Cardiac muscle cell (in vitro differentiated cells and primary cell): Measurements from ENCODE around the gene MYO9B. TPM values are rescaled to one million over a fixed set of nuclear protein-coding genes. Genes with fewer than 3 reads are reported as not detected.

Source experiments
- DNase-seq, 2 donors: peaks; one replicate each; pipeline versions ENCODE4 v3.0.0 to v3.0.0-alpha.2; 2010 to 2017; ENCODE audit warnings: low read depth in 1 of 2, low spot score in 1 of 2
- H3K27ac ChIP-seq: fragments of 200-600 bp; sonication (generic); 2 replicates; pipeline ENCODE4 v1.5.1; 2016
- H3K27me3 ChIP-seq: fragments of 200-600 bp; sonication (generic); 2 replicates; pipeline ENCODE4 v1.6.0; 2016; ENCODE audit warnings: control low read depth
- H3K36me3 ChIP-seq: fragments of 200-600 bp; sonication (generic); 2 replicates; pipeline ENCODE4 v1.5.1; 2016; ENCODE audit warnings: control low read depth
- H3K4me1 ChIP-seq: fragments of 200-600 bp; sonication (generic); 2 replicates; pipeline ENCODE4 v1.8.1; 2017; ENCODE audit warnings: low read depth, mild to moderate bottlenecking, mixed run types
- H3K4me3 ChIP-seq: fragments of 200-600 bp; sonication (generic); 2 replicates; pipeline ENCODE4 v1.5.1; 2016; ENCODE audit warnings: mild to moderate bottlenecking
- H3K9me3 ChIP-seq: fragments of 200-600 bp; sonication (generic); 2 replicates; pipeline ENCODE4 v1.5.1; 2017; ENCODE audit warnings: low read depth, mild to moderate bottlenecking, control low read depth
- polyA plus RNA-seq: library from polyadenylated mRNA; unstranded; fragments of >200 nt; fragmentation: Nextera tagmentation; extraction: Ambion mirVana; gene quantifications from 2 replicates; pipeline ENCODE4 v1.2.1, GENCODE V29; 2016
- total RNA-seq: library from RNA; depleted of rRNA; stranded (reverse); fragments of >200 nt; gene quantifications from 2 replicates; pipeline ENCODE4 v1.2.3, GENCODE V29; 2016
- TF ChIP-seq, protein P1 (sequence below): IDR thresholded peaks from 2 replicates; pipeline ENCODE4 v1.5.1; 2012; ENCODE audit warnings: low read depth, mild to moderate bottlenecking, low read length

The MYO9B gene
- total and polyA plus RNA-seq, 2 experiments from 2014 or later, result 17.7 to 47.9 TPM

DNA sequence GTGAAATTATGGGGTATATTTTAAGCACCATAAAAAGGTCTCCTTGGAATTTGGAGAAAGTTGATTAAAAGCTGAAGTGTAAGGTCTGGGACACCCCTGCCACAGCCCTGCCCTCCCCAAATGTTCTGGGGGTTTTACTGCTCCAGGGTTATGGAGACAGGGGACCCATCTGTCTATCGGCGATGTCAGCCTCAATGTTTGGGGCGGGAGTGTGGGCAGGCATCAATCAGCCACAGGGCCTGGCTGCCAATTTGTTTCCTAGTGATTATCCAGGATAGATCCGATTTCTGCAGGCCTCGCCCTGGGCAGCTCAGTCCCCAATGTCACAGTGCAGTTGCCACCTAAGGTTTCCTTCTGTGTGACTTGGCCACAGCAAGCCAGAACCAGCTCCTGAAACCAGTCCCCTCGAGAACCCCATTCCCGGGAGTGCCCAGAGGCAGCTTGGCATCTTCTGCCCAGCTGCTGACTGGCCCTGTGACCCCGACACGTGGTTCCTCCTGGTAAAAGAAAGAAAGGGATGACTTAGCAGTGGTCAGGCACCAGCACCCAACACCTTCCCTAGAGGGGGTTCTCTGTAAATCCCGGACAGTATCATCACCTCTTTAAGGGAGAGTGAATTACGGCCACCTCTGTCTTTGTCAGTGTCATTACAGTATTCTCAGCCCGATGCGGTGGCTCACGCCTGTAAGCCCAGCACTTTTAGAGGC is 41.6 kb downstream of the MYO9B start:
- no peaks in the 10 kb centered on the region for H3K9me3 ChIP-seq
- no peak overlapping the region for H3K27ac ChIP-seq
- no peaks in the 10 kb centered on the region for H3K36me3 ChIP-seq
- H3K4me1 ChIP-seq, result peaks cover 3% of the 10 kb centered on the region
- H3K4me3 ChIP-seq, result no peak overlapping the region
- no peak for DNase-seq
- H3K27me3 ChIP-seq, result no peaks in the 10 kb centered on the region
- TF ChIP-seq, protein P1, sequence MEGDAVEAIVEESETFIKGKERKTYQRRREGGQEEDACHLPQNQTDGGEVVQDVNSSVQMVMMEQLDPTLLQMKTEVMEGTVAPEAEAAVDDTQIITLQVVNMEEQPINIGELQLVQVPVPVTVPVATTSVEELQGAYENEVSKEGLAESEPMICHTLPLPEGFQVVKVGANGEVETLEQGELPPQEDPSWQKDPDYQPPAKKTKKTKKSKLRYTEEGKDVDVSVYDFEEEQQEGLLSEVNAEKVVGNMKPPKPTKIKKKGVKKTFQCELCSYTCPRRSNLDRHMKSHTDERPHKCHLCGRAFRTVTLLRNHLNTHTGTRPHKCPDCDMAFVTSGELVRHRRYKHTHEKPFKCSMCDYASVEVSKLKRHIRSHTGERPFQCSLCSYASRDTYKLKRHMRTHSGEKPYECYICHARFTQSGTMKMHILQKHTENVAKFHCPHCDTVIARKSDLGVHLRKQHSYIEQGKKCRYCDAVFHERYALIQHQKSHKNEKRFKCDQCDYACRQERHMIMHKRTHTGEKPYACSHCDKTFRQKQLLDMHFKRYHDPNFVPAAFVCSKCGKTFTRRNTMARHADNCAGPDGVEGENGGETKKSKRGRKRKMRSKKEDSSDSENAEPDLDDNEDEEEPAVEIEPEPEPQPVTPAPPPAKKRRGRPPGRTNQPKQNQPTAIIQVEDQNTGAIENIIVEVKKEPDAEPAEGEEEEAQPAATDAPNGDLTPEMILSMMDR, result no peak

DNA sequence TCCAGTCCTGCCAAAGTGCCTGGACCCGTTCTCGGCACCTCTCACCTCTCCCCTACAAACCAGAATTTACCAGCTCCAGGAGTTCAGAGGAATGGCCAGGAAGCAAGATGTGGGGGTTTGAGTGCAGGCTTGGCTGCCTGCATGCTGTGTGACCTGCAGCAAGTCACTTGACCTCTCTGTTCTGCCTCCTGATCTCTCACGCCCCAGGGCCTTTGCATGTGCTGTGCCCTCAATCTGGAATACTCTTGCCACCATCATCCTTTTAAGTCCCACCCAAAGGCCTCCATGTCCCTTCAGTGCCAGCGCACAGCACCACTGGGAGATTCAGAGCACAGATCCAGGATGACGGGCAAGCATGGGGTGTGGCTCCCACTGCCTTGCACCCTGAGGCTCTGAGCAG is 43.4 kb downstream of the MYO9B start:
- H3K27ac ChIP-seq, result no peak overlapping the region
- H3K27me3 ChIP-seq, result no peaks in the 10 kb centered on the region
- TF ChIP-seq, protein P1, result no peak
- no peaks in the 10 kb centered on the region for H3K36me3 ChIP-seq
- H3K4me1 ChIP-seq, result no peaks in the 10 kb centered on the region
- DNase-seq, result no peak
- H3K4me3 ChIP-seq, result no peak overlapping the region
- H3K9me3 ChIP-seq, result no peaks in the 10 kb centered on the region

DNA sequence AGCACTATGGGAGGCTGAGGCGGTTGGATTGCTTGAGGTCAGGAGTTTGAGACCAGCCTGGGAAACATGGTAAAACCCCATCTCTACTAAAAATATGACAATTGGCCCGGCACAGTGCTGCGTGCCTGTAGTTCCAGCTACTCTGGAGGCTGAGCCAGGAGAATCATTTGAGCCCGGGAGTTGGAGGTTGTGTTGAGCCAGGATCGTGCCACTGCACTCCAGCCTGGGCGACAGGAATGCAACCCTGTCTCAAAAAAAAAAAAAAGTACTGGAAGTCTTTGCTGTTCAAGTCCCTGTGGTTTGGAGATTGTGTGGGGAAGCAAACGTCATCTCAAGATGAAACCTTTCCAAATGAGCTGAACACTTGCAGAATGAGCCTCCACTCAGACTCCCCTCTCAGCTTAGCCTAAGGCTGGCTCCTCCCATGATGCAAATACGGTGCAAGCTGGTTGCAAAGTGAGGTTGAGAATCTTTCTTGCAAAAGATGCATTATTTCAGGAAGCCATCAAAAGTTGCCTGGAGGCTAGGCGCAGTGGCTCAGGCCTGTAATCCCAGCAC is 46.2 kb downstream of the MYO9B start:
- Histone ChIP-seq H3K27ac (no peak overlapping the region), H3K9me3 (no peaks in the 10 kb centered on the region), H3K27me3 (no peaks in the 10 kb centered on the region), H3K36me3 (no peaks in the 10 kb centered on the region), H3K4me3 (no peak overlapping the region), H3K4me1 (peaks cover 8% of the 10 kb centered on the region)
- DNase-seq, result peak in 1 of 2 donors; percentile 93
- TF ChIP-seq, protein P1, result no peak

DNA sequence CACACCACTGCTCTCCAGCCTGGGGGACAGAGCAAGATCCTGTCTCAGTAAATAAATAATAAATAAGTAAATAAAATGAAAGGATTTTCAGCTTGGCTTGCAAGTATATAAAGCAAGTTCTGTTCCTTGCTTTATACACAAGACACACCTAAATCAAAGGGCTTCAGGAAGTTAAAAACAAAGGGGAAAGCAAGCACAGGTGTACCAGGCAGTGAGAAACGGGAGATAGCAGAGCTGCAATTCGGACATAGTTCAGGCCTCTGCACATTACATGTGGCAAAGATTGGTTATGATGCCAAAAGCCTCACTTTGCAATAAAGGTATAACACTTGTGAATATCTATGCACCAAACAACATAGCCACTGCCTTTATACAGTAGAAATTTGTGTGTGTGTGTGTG is 47.5 kb downstream of the MYO9B start:
- TF ChIP-seq, protein P1, result no peak
- DNase-seq, result no peak
- H3K27ac ChIP-seq, result no peak overlapping the region
- H3K4me1 ChIP-seq, result peaks cover 8% of the 10 kb centered on the region
- no peaks in the 10 kb centered on the region for H3K36me3 ChIP-seq
- no peak overlapping the region for H3K4me3 ChIP-seq
- no peaks in the 10 kb centered on the region for H3K27me3 ChIP-seq
- H3K9me3 ChIP-seq, result no peaks in the 10 kb centered on the region

DNA sequence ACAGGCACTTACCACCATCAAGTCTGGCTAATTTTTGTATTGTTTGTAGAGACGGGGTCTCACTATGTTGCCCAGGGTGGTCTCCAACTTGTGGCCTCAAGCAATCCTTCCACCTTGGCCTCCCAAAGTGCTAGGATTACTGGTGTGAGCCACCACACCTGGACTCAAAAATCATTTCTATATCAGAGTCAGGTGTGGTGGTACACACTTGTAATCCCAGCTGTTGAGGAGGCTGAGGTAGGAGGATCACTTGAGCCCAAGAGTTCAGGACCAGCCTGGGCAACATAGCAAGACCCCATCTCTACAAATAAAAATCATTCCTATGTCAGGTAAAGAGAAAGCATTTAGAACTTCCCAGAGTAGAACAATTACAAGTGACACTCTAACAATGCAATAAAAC is 48.4 kb downstream of the MYO9B start:
- no peak for DNase-seq
- H3K4me1 ChIP-seq, result peaks cover 8% of the 10 kb centered on the region
- no peaks in the 10 kb centered on the region for H3K27me3 ChIP-seq
- no peak overlapping the region for H3K27ac ChIP-seq
- TF ChIP-seq, protein P1, result no peak
- H3K36me3 ChIP-seq, result no peaks in the 10 kb centered on the region
- no peaks in the 10 kb centered on the region for H3K9me3 ChIP-seq
- H3K4me3 ChIP-seq, result no peak overlapping the region
